WTC11 (cell line): ENCODE results near the gene EYS. TPM values are rescaled to one million over a fixed set of nuclear protein-coding genes. Genes with fewer than 3 reads are reported as not detected.

Experiments used
- ATAC-seq: fragments of 200-7000 bp; cut with Tn5 transposase; 2 replicates; pipeline ENCODE4 v1.10.0; 2021; ENCODE audit warnings: mild to moderate bottlenecking, moderate library complexity
- CTCF ChIA-PET: fragments of 300-600 bp; sonication (Branson Sonifier 250); formaldehyde crosslinking; loops from one replicate; lab custom pipeline; 2021; ENCODE audit warnings: antibody characterized with exemption; lab: Charles Lee
- POLR2A ChIA-PET: fragments of 350-600 bp; sonication (Branson Sonifier 250); formaldehyde crosslinking; loops from one replicate; lab custom pipeline; 2021; ENCODE audit warnings: antibody characterized with exemption; lab: Charles Lee
- DNase-seq: peaks from one replicate; pipeline ENCODE4 v3.0.0; 2021; ENCODE audit warnings: low spot score
- H3K27ac Mint-ChIP-seq: 2 replicates; pipeline ENCODE4 v1.8.0; 2021; ENCODE audit warnings: mixed read lengths
- H3K27me3 Mint-ChIP-seq: 2 replicates; pipeline ENCODE4 v1.8.0; 2021; ENCODE audit warnings: low read depth, mild to moderate bottlenecking, moderate library complexity, mixed read lengths
- H3K36me3 Mint-ChIP-seq: 2 replicates; pipeline ENCODE4 v1.8.0; 2021; ENCODE audit warnings: mixed read lengths
- H3K4me1 Mint-ChIP-seq: 2 replicates; pipeline ENCODE4 v1.8.0; 2022; ENCODE audit warnings: mixed read lengths
- H3K4me3 Mint-ChIP-seq: 2 replicates; pipeline ENCODE4 v1.8.0; 2021; ENCODE audit warnings: mild to moderate bottlenecking, moderate library complexity, mixed read lengths
- H3K9me3 Mint-ChIP-seq: 2 replicates; pipeline ENCODE4 v1.8.0; 2021; ENCODE audit warnings: mixed read lengths
- CDX4 ChIP-seq: fragments of 250-450 bp; sonication (Bioruptor Pico); IDR thresholded peaks from 2 replicates; pipeline ENCODE4 v1.9.0; 2021; ENCODE audit warnings: moderate library complexity, mild to moderate bottlenecking, inconsistent platforms, borderline replicate concordance
- CTCF ChIP-seq: fragments of 200-600 bp; IDR thresholded peaks from 2 replicates; pipeline ENCODE4 v1.8.0; 2022; ENCODE audit warnings: antibody characterized with exemption
- E2F5 ChIP-seq: sonication (generic); formaldehyde crosslinking; IDR thresholded peaks from 2 replicates; pipeline ENCODE4 v1.8.1; 2022; ENCODE audit warnings: mild to moderate bottlenecking, moderate library complexity, missing genetic modification reagents
- ERG ChIP-seq: fragments of 250-450 bp; sonication (Bioruptor Pico); IDR thresholded peaks from 2 replicates; pipeline ENCODE4 v1.8.0; 2021; ENCODE audit warnings: mild to moderate bottlenecking
- JAZF1 ChIP-seq: fragments of 250-450 bp; sonication (Bioruptor Pico); IDR thresholded peaks from 2 replicates; pipeline ENCODE4 v1.9.0; 2021; ENCODE audit warnings: moderate library complexity, mild to moderate bottlenecking, inconsistent platforms
- KAT7 ChIP-seq: sonication (generic); formaldehyde crosslinking; IDR thresholded peaks from 2 replicates; pipeline ENCODE4 v1.8.1; 2023; ENCODE audit warnings: missing genetic modification reagents, mild to moderate bottlenecking, borderline replicate concordance
- PRDM15 ChIP-seq: sonication (generic); formaldehyde crosslinking; IDR thresholded peaks from 2 replicates; pipeline ENCODE4 v1.8.0; 2022; ENCODE audit warnings: missing genetic modification reagents
- RELA ChIP-seq: sonication (generic); formaldehyde crosslinking; IDR thresholded peaks from 2 replicates; pipeline ENCODE4 v1.8.1; 2022; ENCODE audit warnings: missing genetic modification reagents, mild to moderate bottlenecking, borderline replicate concordance
- RORB ChIP-seq: fragments of 250-450 bp; sonication (Bioruptor Pico); IDR thresholded peaks from 2 replicates; pipeline ENCODE4 v1.9.0; 2021; ENCODE audit warnings: mild to moderate bottlenecking
- SOX15 ChIP-seq: fragments of 250-450 bp; sonication (Bioruptor Pico); IDR thresholded peaks from 2 replicates; pipeline ENCODE4 v1.9.0; 2021; ENCODE audit warnings: mild to moderate bottlenecking
- TP53 ChIP-seq: sonication (generic); formaldehyde crosslinking; IDR thresholded peaks from 2 replicates; pipeline ENCODE4 v1.8.1; 2023; ENCODE audit warnings: mild to moderate bottlenecking, missing genetic modification reagents
- ZNF121 ChIP-seq: sonication (generic); formaldehyde crosslinking; IDR thresholded peaks from 2 replicates; pipeline ENCODE4 v1.8.0; 2023; ENCODE audit warnings: missing genetic modification reagents
- ZNF138 ChIP-seq: sonication (generic); formaldehyde crosslinking; conservative IDR thresholded peaks from 2 replicates; pipeline ENCODE4 v1.8.1; 2022; ENCODE audit warnings: mild to moderate bottlenecking, moderate library complexity, missing genetic modification reagents
- ZNF232 ChIP-seq: sonication (generic); formaldehyde crosslinking; IDR thresholded peaks from 2 replicates; pipeline ENCODE4 v1.8.0; 2022; ENCODE audit warnings: mild to moderate bottlenecking, missing genetic modification reagents
- ZNF396 ChIP-seq: fragments of 250-450 bp; sonication (Bioruptor Pico); IDR thresholded peaks from 2 replicates; pipeline ENCODE4 v1.8.0; 2021; ENCODE audit warnings: mild to moderate bottlenecking, moderate library complexity, borderline replicate concordance
- ZNF425 ChIP-seq: fragments of 250-450 bp; sonication (Bioruptor Pico); conservative IDR thresholded peaks from 2 replicates; pipeline ENCODE4 v1.9.0; 2021; ENCODE audit warnings: mild to moderate bottlenecking
- ZSCAN18 ChIP-seq: fragments of 250-450 bp; sonication (Bioruptor Pico); IDR thresholded peaks from 2 replicates; pipeline ENCODE4 v2.1.2; 2022; ENCODE audit warnings: mild to moderate bottlenecking, moderate library complexity
- total RNA-seq: library from RNA; stranded (reverse); gene quantifications from 3 replicates; pipeline ENCODE4 v1.2.3, GENCODE V29; 2021

EYS gene
- total RNA-seq, 1 experiment from 2014 or later: not detected

- TF ChIP-seq CTCF (no peak), ZSCAN18 (CRISPR knock-in tag) (no peak), ZNF121 (CRISPR knock-in tag) (no peak), SOX15 (no peak), ZNF232 (CRISPR knock-in tag) (no peak), KAT7 (no peak), ZNF138 (CRISPR knock-in tag) (no peak), RORB (CRISPR knock-in tag) (no peak), CDX4 (CRISPR knock-in tag) (no peak), ZNF396 (no peak), JAZF1 (CRISPR knock-in tag) (no peak), ZNF425 (CRISPR knock-in tag) (no peak), RELA (CRISPR knock-in tag) (no peak), ERG (CRISPR knock-in tag) (no peak), PRDM15 (CRISPR knock-in tag) (no peak), TP53 (CRISPR knock-in tag) (no peak), E2F5 (CRISPR knock-in tag) (no peak)
- TF ChIP-seq, all 79 proteins: peak for 0
- Mint-ChIP-seq H3K27ac (no peak overlapping the region), H3K36me3 (peaks cover 74% of the 10 kb centered on the region), H3K4me3 (no peak overlapping the region), H3K4me1 (no peaks in the 10 kb centered on the region), H3K9me3 (no peaks in the 10 kb centered on the region), H3K27me3 (no peaks in the 10 kb centered on the region)
- CTCF ChIA-PET: no interaction called here
- ATAC-seq (no peak), DNase-seq (no peak)
- POLR2A ChIA-PET: no interaction called here
These were observed 2001.3 kb downstream of the EYS start for GRCh38 chr6:63705707-63706106.
